Mesenchymal stem cell (in vitro differentiated cells and primary cell): ENCODE data around the gene GTF2H4.
"Not testable (repeated sequence)": the region's sequence is repeated elsewhere in the genome, so short reads cannot be mapped to it uniquely, and the experiment has no call there.

Experiments used
- DNase-seq: peaks from one replicate; pipeline ENCODE4 v3.0.0-alpha.2; 2013
- H2AFZ ChIP-seq: one replicate; pipeline ENCODE4 v1.6.1; 2013; ENCODE audit warnings: low read depth, mild to moderate bottlenecking, control low read depth, inconsistent platforms, low read length, moderate library complexity
- H2AK5ac ChIP-seq: 2 replicates; pipeline ENCODE4 v1.6.1; 2013; ENCODE audit warnings: low read length, moderate library complexity, mild to moderate bottlenecking, inconsistent platforms; ENCODE audit not compliant: severe bottlenecking
- H2BK120ac ChIP-seq: one replicate; pipeline ENCODE4 v1.6.1; 2013; ENCODE audit warnings: low read depth, mild to moderate bottlenecking, inconsistent platforms, low read length, moderate library complexity
- H2BK12ac ChIP-seq, 2 experiments: one replicate each; pipeline ENCODE4 v1.6.1; 2013; ENCODE audit warnings: inconsistent platforms in 2 of 2, low read length in 2 of 2, mild to moderate bottlenecking in 2 of 2, moderate library complexity in 2 of 2, control low read depth in 1 of 2
- H2BK15ac ChIP-seq: one replicate; pipeline ENCODE4 v1.6.1; 2013; ENCODE audit warnings: mild to moderate bottlenecking, low read depth, inconsistent platforms; ENCODE audit not compliant: poor library complexity, severe bottlenecking
- H2BK5ac ChIP-seq: 2 replicates; pipeline ENCODE4 v1.6.1; 2013; ENCODE audit warnings: low read depth, mild to moderate bottlenecking, low read length, control low read depth, inconsistent platforms; ENCODE audit not compliant: poor library complexity, severe bottlenecking
- H3K14ac ChIP-seq, 2 experiments: one replicate each; pipeline ENCODE4 v1.6.1; 2013; ENCODE audit warnings: inconsistent platforms in 2 of 2, low read length in 2 of 2, control low read depth in 1 of 2, mild to moderate bottlenecking in 1 of 2, moderate library complexity in 1 of 2
- H3K18ac ChIP-seq, 2 experiments: one replicate each; pipeline ENCODE4 v1.6.1; 2013; ENCODE audit warnings: inconsistent platforms in 2 of 2, low read length in 2 of 2, control low read depth in 1 of 2, low read depth in 1 of 2, mild to moderate bottlenecking in 1 of 2
- H3K23ac ChIP-seq, 2 experiments: one replicate each; pipeline ENCODE4 v1.6.1; 2013; ENCODE audit warnings: inconsistent platforms in 2 of 2, low read length in 2 of 2, mild to moderate bottlenecking in 2 of 2, moderate library complexity in 2 of 2, control low read depth in 1 of 2
- H3K27ac ChIP-seq: 2 replicates; pipeline ENCODE4 v1.5.1; 2013; ENCODE audit warnings: mild to moderate bottlenecking, moderate library complexity, low read length, control low read depth, inconsistent platforms; ENCODE audit not compliant: poor library complexity, severe bottlenecking
- H3K27me3 ChIP-seq, 2 experiments: 2 replicates each; pipeline versions ENCODE4 v1.6.1 to v1.7.0; 2013; ENCODE audit warnings: low read length in 2 of 2, mild to moderate bottlenecking in 2 of 2, moderate library complexity in 2 of 2, control low read depth in 1 of 2, inconsistent platforms in 1 of 2; ENCODE audit not compliant: control insufficient read depth in 1 of 2, insufficient read depth in 1 of 2
- H3K36me3 ChIP-seq, 2 experiments: 2 replicates each; pipeline versions ENCODE4 v1.6.1 to v1.7.0; 2013; ENCODE audit warnings: low read length in 2 of 2, control low read depth in 1 of 2, inconsistent platforms in 1 of 2, low read depth in 1 of 2, mild to moderate bottlenecking in 1 of 2; ENCODE audit not compliant: insufficient read depth in 2 of 2, control insufficient read depth in 1 of 2
- H3K4ac ChIP-seq, 2 experiments: one replicate each; pipeline ENCODE4 v1.6.1; 2013; ENCODE audit warnings: inconsistent platforms in 2 of 2, low read length in 2 of 2, mild to moderate bottlenecking in 2 of 2, moderate library complexity in 2 of 2, control low read depth in 1 of 2, low read depth in 1 of 2
- H3K4me1 ChIP-seq: 2 replicates; pipeline ENCODE4 v1.6.1; 2013; ENCODE audit warnings: low read depth, low read length, control low read depth; ENCODE audit not compliant: control insufficient read depth, insufficient read depth
- H3K4me2 ChIP-seq: 2 replicates; pipeline ENCODE4 v1.6.1; 2013; ENCODE audit warnings: low read length, mild to moderate bottlenecking, inconsistent platforms; ENCODE audit not compliant: poor library complexity, severe bottlenecking
- H3K4me3 ChIP-seq, 2 experiments: 2 replicates each; pipeline versions ENCODE4 v1.5.1 to v1.7.0; 2013; ENCODE audit warnings: low read length in 2 of 2, mild to moderate bottlenecking in 2 of 2, control low read depth in 1 of 2, low read depth in 1 of 2; ENCODE audit not compliant: insufficient read depth in 1 of 2
- H3K79me1 ChIP-seq: replicated peaks from 2 replicates; pipeline ENCODE4 v1.6.1; 2013; ENCODE audit warnings: mild to moderate bottlenecking, control low read depth, low read length, inconsistent platforms; ENCODE audit not compliant: poor library complexity, severe bottlenecking
- H3K9ac ChIP-seq: 2 replicates; pipeline ENCODE4 v1.7.0; 2013; ENCODE audit warnings: mild to moderate bottlenecking, low read length, moderate library complexity
- H3K9me3 ChIP-seq: 2 replicates; pipeline ENCODE4 v1.7.0; 2013; ENCODE audit warnings: mild to moderate bottlenecking, low read length; ENCODE audit not compliant: control insufficient read depth
- H4K8ac ChIP-seq: one replicate; pipeline ENCODE4 v1.6.1; 2013; ENCODE audit warnings: inconsistent platforms, mild to moderate bottlenecking, low read length, moderate library complexity
- H4K91ac ChIP-seq: one replicate; pipeline ENCODE4 v1.6.1; 2013; ENCODE audit warnings: mild to moderate bottlenecking, low read length, inconsistent platforms
- WGBS: methylation state at CpG from one replicate; pipeline ENCODE4 v1.1.7; 2013; ENCODE audit warnings: mixed read lengths; 5-methylcytosine and 5-hydroxymethylcytosine counted together

GTF2H4 gene

DNA sequence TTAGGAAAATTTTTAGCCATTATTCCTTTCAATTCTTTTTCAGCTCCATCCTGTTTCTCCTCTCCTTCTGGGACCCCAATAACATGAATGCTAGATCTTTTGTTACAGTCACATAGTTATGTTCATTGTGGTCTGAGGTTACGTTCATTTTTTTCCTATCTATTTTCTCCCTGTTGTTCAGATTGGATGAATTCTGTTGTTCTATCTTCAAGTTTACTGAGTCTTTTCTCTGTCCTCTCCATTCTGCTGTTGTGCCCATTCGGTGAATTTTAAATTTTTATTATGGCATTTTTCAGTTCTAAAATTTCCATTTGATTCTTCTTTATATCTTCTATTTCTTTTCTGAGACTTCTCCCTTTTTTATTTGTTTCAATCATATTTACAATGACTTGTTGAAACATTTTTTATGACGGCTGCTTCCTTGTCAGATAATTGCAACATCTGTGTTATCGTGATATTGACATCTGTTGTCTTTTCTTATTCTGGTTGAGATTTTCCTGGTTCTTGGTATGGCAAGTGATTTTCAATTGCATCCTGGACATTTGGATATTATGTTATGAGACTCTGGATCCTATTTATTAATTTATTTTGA, 36.3 kb upstream of the GTF2H4 start:
- WGBS = 96% methylated on average over 2 of the region's 4 CpGs
- Histone ChIP-seq H3K4me1 (no peaks in the 10 kb centered on the region), H3K9me3 (peaks cover 30% of the 10 kb centered on the region), H3K4me2 (no peak overlapping the region), H4K91ac (no peak overlapping the region), H2AK5ac (no peak overlapping the region), H3K36me3 (no peaks in the 10 kb centered on the region), H2BK5ac (no peak overlapping the region), H2AFZ (no peak overlapping the region), H3K27ac (no peak overlapping the region), H3K4ac (no peak overlapping the region), H4K8ac (no peak overlapping the region), H3K9ac (no peak overlapping the region), H3K14ac (no peak overlapping the region), H2BK12ac (no peak overlapping the region), H3K4me3 (no peak overlapping the region), H2BK120ac (no peak overlapping the region), H2BK15ac (no peak overlapping the region), H3K27me3 (no peaks in the 10 kb centered on the region), H3K79me1 (no peaks in the 10 kb centered on the region), H3K23ac (no peak overlapping the region), H3K18ac (no peak overlapping the region)
- no peak for DNase-seq

DNA sequence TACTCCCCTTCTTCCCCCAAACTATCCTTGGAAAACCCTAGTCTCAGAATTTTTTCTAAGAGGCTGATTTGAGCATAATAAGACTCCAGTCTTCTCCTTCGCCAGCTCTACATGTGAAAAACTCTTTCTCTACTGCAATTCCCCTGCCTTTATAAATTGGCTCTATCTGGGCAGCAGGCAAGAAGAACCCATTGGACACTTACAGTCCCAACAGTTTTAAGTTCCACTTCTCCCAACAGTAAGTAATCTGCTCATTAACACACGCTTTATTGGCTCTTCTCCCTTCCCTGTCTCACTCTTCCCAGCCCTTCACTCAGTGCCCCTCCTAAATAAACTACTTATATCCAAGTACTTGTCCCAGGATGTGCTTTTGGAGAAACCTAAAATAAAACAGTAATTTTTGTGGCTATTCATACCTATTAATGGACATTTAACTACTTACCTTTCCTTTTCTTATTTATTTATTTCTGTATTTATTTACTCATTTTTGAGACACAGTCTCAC, 34.8 kb upstream of the GTF2H4 start:
- Histone ChIP-seq H4K8ac (no peak overlapping the region), H2BK120ac (no peak overlapping the region), H2AFZ (no peak overlapping the region), H3K4me1 (no peaks in the 10 kb centered on the region), H3K18ac (no peak overlapping the region), H3K14ac (no peak overlapping the region), H3K79me1 (no peaks in the 10 kb centered on the region), H3K36me3 (no peaks in the 10 kb centered on the region), H2BK15ac (no peak overlapping the region), H2BK12ac (no peak overlapping the region), H3K27me3 (no peaks in the 10 kb centered on the region), H3K27ac (no peak overlapping the region), H3K4ac (no peak overlapping the region), H4K91ac (no peak overlapping the region), H3K4me3 (no peak overlapping the region), H3K9me3 (peaks cover 30% of the 10 kb centered on the region), H3K23ac (no peak overlapping the region), H2BK5ac (no peak overlapping the region), H3K9ac (no peak overlapping the region), H2AK5ac (no peak overlapping the region), H3K4me2 (no peak overlapping the region)
- no peak for DNase-seq
- WGBS = 88% methylated on average over 2 of the region's 2 CpGs

DNA sequence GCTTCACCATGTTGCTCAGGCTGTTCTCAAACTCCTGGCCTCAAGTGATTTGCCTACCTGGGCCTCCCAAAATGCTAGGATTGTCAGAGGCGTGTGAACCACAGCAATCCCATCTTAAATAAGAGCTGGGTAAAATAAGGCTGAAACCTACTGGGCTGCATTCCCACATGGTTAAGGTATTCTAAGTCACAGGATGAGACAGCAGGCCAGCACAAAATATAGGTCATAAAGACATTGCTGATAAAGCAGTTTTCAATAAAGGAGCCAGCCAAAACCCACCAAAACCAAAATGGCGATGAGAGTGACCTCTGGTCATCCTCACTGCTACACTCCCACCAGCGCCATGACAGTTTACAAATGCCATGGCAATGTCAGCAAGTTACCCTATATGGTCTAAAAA, 34.2 kb upstream of the GTF2H4 start:
- not testable (repeated sequence) for DNase-seq, H3K23ac ChIP-seq, H2AK5ac ChIP-seq, H4K91ac ChIP-seq, H3K79me1 ChIP-seq, H4K8ac ChIP-seq, H2AFZ ChIP-seq, H3K4ac ChIP-seq, H3K4me2 ChIP-seq, H3K18ac ChIP-seq, H3K4me3 ChIP-seq, H3K4me1 ChIP-seq, H3K27me3 ChIP-seq, H3K9ac ChIP-seq, H3K36me3 ChIP-seq, H3K27ac ChIP-seq, H2BK120ac ChIP-seq, H2BK12ac ChIP-seq, H3K14ac ChIP-seq, H2BK5ac ChIP-seq, H2BK15ac ChIP-seq
- WGBS = 100% methylated on average over 3 of the region's 3 CpGs
- peaks cover 30% of the 10 kb centered on the region for H3K9me3 ChIP-seq

DNA sequence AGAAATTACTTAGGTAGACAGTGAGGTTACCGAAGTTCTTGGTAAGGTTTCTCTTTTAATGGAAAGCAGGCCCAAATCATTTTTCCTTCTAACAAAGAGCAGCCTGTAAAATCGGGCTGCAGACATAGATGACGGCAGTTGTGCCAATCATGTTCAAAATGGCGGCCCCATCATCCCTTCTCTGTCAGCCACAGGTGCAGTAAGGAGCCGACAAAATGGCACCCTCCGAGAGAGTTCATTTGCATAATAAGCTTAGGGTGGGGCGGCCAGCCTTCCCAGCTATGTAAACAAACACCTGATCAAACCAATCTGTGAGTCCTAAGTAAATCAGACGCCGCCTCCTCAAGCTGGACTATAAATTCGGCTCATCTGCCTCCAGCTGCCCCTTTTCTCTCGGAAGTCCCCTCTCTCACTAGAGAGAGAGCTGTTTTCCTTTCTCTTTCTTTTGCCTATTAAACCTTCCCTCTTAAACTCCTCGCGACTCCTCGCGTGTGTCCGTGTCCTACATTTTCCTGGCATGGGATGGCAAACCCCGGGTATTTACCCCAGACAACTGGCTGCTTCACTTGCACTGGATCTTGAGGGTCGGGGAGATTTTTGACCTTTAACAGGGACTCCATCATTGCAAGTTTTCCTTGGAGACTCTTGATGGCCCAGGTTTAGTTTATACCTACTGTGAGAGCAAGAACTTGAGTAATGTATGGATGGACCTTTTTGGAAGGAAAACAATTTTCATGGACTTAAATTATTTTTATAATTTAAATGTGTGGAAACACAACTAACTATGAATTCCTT, 32.6 kb upstream of the GTF2H4 start:
- no peak overlapping the region for H3K4ac ChIP-seq
- no peak overlapping the region for H4K8ac ChIP-seq
- H3K14ac ChIP-seq = no peak overlapping the region
- H3K36me3 ChIP-seq = no peaks in the 10 kb centered on the region
- no peak overlapping the region for H3K27ac ChIP-seq
- no peaks in the 10 kb centered on the region for H3K4me1 ChIP-seq
- H2BK120ac ChIP-seq = no peak overlapping the region
- no peak overlapping the region for H2BK12ac ChIP-seq
- H3K4me3 ChIP-seq = no peak overlapping the region
- no peak overlapping the region for H3K4me2 ChIP-seq
- 89% methylated on average over 18 of the region's 18 CpGs for WGBS
- no peak overlapping the region for H4K91ac ChIP-seq
- H2BK15ac ChIP-seq = no peak overlapping the region
- DNase-seq = no peak
- H2AK5ac ChIP-seq = no peak overlapping the region
- H3K79me1 ChIP-seq = no peaks in the 10 kb centered on the region
- H3K27me3 ChIP-seq = no peaks in the 10 kb centered on the region
- H2AFZ ChIP-seq = no peak overlapping the region
- no peak overlapping the region for H3K18ac ChIP-seq
- H2BK5ac ChIP-seq = no peak overlapping the region
- no peak overlapping the region for H3K23ac ChIP-seq
- peaks cover 18% of the 10 kb centered on the region for H3K9me3 ChIP-seq
- peak overlapping the region; percentile 42 for H3K9ac ChIP-seq
